BJ (cell line): ENCODE measurements around the gene LEMD2. TPM values are rescaled to one million over a fixed set of nuclear protein-coding genes. Genes with fewer than 3 reads are reported as not detected.

ENCODE experiments used
- CTCF ChIA-PET: fragments of 350-600 bp; formaldehyde crosslinking; extraction: SDS; loops from one replicate; lab custom pipeline; 2021; ENCODE audit warnings: antibody characterized with exemption, inconsistent platforms; lab: Yijun Ruan, JAX
- POLR2A ChIA-PET: fragments of 300-600 bp; sonication (Branson Sonifier 250); formaldehyde crosslinking; extraction: SDS; loops from one replicate; lab custom pipeline; 2021; ENCODE audit warnings: antibody characterized with exemption; lab: Charles Lee
- DNase-seq: peaks from one replicate; pipeline ENCODE4 v3.0.0-alpha.2; 2011; ENCODE audit warnings: low read depth
- H3K27me3 ChIP-seq: 2 replicates; pipeline ENCODE4 v1.6.0; 2011; ENCODE audit warnings: low read length; ENCODE audit not compliant: control insufficient read depth, insufficient read depth
- H3K36me3 ChIP-seq: 2 replicates; pipeline ENCODE4 v1.5.1; 2011; ENCODE audit warnings: low read length; ENCODE audit not compliant: control insufficient read depth, insufficient read depth
- H3K4me3 ChIP-seq: 2 replicates; pipeline ENCODE4 v1.5.1; 2011; ENCODE audit warnings: low read depth, mild to moderate bottlenecking, control low read depth, low read length
- CTCF ChIP-seq: IDR thresholded peaks from 2 replicates; pipeline ENCODE4 v1.5.1; 2011; ENCODE audit warnings: low read depth, mild to moderate bottlenecking, control low read depth, inconsistent platforms, low read length, moderate library complexity; ENCODE audit not compliant: insufficient read depth
- polyA plus RNA-seq: library from polyadenylated mRNA; depleted of rRNA; stranded (reverse); fragments of >200 nt; gene quantifications from 2 replicates; pipeline ENCODE4 v1.2.3, GENCODE V29; 2011

LEMD2 gene
- polyA plus RNA-seq, 1 experiment: 59.8 TPM

- no peak for TF ChIP-seq CTCF
Measured at GRCh38 chr6:33778444-33779121, 10.3 kb downstream of the LEMD2 start.

GRCh38 chr6:33777398-33778388 lies 11.2 kb downstream of the LEMD2 start:
- Histone ChIP-seq H3K4me3 (no peak overlapping the region), H3K27me3 (no peaks in the 10 kb centered on the region), H3K36me3 (peaks cover 64% of the 10 kb centered on the region)
- no peak for TF ChIP-seq CTCF
- CTCF ChIA-PET: interaction anchor here (0.6 to 1.4 kb wide), 2 partner anchors 236 to 250 kb away, joined by 3 read pairs; no protein-coding TSS in a partner anchor
- POLR2A ChIA-PET: no interaction called here
- DNase-seq: no peak

More at GRCh38 chr6:33778444-33779121, 10.3 kb downstream of the LEMD2 start:
- no peak for DNase-seq
- H3K36me3 ChIP-seq: peaks cover 66% of the 10 kb centered on the region
- H3K27me3 ChIP-seq: no peaks in the 10 kb centered on the region
- CTCF ChIA-PET: interaction anchor here (0.6 to 1.9 kb wide), 4 partner anchors 9 to 249 kb away, joined by 3 to 6 read pairs (median 4); no protein-coding TSS in a partner anchor
- POLR2A ChIA-PET: no interaction called here
- H3K4me3 ChIP-seq: no peak overlapping the region

GRCh38 chr6:33776764-33777163 lies 12.2 kb downstream of the LEMD2 start:
- POLR2A ChIA-PET: no interaction called here
- TF ChIP-seq CTCF: no peak
- Histone ChIP-seq H3K36me3 (peaks cover 64% of the 10 kb centered on the region), H3K4me3 (no peak overlapping the region), H3K27me3 (no peaks in the 10 kb centered on the region)
- CTCF ChIA-PET: interaction anchor here (0.6 to 0.8 kb wide), 2 partner anchors 11 to 39 kb away, joined by 3 read pairs; no protein-coding TSS in a partner anchor
- no peak for DNase-seq

GRCh38 chr6:33776186-33776585 lies 12.7 kb downstream of the LEMD2 start:
- H3K4me3 ChIP-seq: no peak overlapping the region
- no peak for TF ChIP-seq CTCF
- ChIA-PET CTCF (interaction anchor here (0.6 to 0.8 kb wide), 2 partner anchors 12 to 40 kb away, joined by 3 read pairs; no protein-coding TSS in a partner anchor), POLR2A (no interaction called here)
- no peaks in the 10 kb centered on the region for H3K27me3 ChIP-seq
- no peak for DNase-seq
- peaks cover 64% of the 10 kb centered on the region for H3K36me3 ChIP-seq
